ENCODE results near the gene SLC5A10. TPM values are rescaled to one million over a fixed set of nuclear protein-coding genes. Genes with fewer than 3 reads are reported as not detected.

Gene SLC5A10
- total RNA-seq, 1 donor from 2014 or later: not detected

- Histone ChIP-seq H3K36me3 (peaks cover 5% of the 10 kb centered on the region), H3K27me3 (no peaks in the 10 kb centered on the region), H3K9me3 (no peaks in the 10 kb centered on the region), H3K4me3 (no peak overlapping the region), H3K4me1 (no peaks in the 10 kb centered on the region), H3K27ac (no peak overlapping the region)
- DNase-seq (no peak), ATAC-seq (no peak)
- no peak for TF ChIP-seq CTCF (IDR thresholded peaks at IDR 0.05)
- intact Hi-C loops (cut with DNase I): loop anchor here (10.0 kb wide), 1 partner anchor 48 kb away; no protein-coding TSS in a partner anchor
These were observed 25.1 kb downstream of the SLC5A10 start for GRCh38 chr17:18977021-18977420.

GRCh38 chr17:18977646-18978045 is 25.7 kb downstream of the SLC5A10 start:
- no peaks in the 10 kb centered on the region for H3K4me1 ChIP-seq
- H3K27me3 ChIP-seq: no peaks in the 10 kb centered on the region
- DNase-seq (no peak), ATAC-seq (no peak)
- no peak for TF ChIP-seq CTCF (IDR thresholded peaks at IDR 0.05)
- H3K4me3 ChIP-seq: no peak overlapping the region
- intact Hi-C loops (cut with DNase I): loop anchor here (10.0 kb wide), 1 partner anchor 47 kb away; no protein-coding TSS in a partner anchor
- no peak overlapping the region for H3K27ac ChIP-seq
- peaks cover 5% of the 10 kb centered on the region for H3K36me3 ChIP-seq
- H3K9me3 ChIP-seq: no peaks in the 10 kb centered on the region

GRCh38 chr17:18978050-18978449 is 26.1 kb downstream of the SLC5A10 start:
- H3K4me1 ChIP-seq: no peaks in the 10 kb centered on the region
- H3K27ac ChIP-seq: no peak overlapping the region
- ATAC-seq (no peak), DNase-seq (no peak)
- H3K9me3 ChIP-seq: no peaks in the 10 kb centered on the region
- H3K36me3 ChIP-seq: peaks cover 5% of the 10 kb centered on the region
- no peaks in the 10 kb centered on the region for H3K27me3 ChIP-seq
- no peak for TF ChIP-seq CTCF (IDR thresholded peaks at IDR 0.05)
- intact Hi-C loops (cut with DNase I): loop anchor here (10.0 kb wide), 1 partner anchor 47 kb away; no protein-coding TSS in a partner anchor
- no peak overlapping the region for H3K4me3 ChIP-seq

GRCh38 chr17:18978655-18979054 is 26.7 kb downstream of the SLC5A10 start:
- H3K36me3 ChIP-seq: peaks cover 5% of the 10 kb centered on the region
- intact Hi-C loops (cut with DNase I): loop anchor here (10.0 kb wide), 1 partner anchor 46 kb away; no protein-coding TSS in a partner anchor
- ATAC-seq (no peak), DNase-seq (no peak)
- no peaks in the 10 kb centered on the region for H3K4me1 ChIP-seq
- H3K27me3 ChIP-seq: no peaks in the 10 kb centered on the region
- no peak overlapping the region for H3K27ac ChIP-seq
- H3K4me3 ChIP-seq: no peak overlapping the region
- H3K9me3 ChIP-seq: no peaks in the 10 kb centered on the region
- no peak for TF ChIP-seq CTCF (IDR thresholded peaks at IDR 0.05)

GRCh38 chr17:18980682-18981334 is 28.8 kb downstream of the SLC5A10 start:
- TF ChIP-seq CTCF (IDR thresholded peaks at IDR 0.05): no peak
- ATAC-seq: no peak
- intact Hi-C loops (cut with DNase I): no loop called here

More at GRCh38 chr17:18980682-18981334, 28.8 kb downstream of the SLC5A10 start:
- no peak overlapping the region for H3K27ac ChIP-seq
- H3K27me3 ChIP-seq: no peaks in the 10 kb centered on the region
- no peak for DNase-seq
- peaks cover 5% of the 10 kb centered on the region for H3K36me3 ChIP-seq
- no peaks in the 10 kb centered on the region for H3K9me3 ChIP-seq
- no peaks in the 10 kb centered on the region for H3K4me1 ChIP-seq
- H3K4me3 ChIP-seq: no peak overlapping the region
